ENCODE data around the gene JOSD2. TPM values are rescaled to one million over a fixed set of nuclear protein-coding genes. Genes with fewer than 3 reads are reported as not detected.

JOSD2 gene
- total and polyA plus RNA-seq, 2 donors = 15.9 to 51.2 TPM

GRCh38 chr19:50510700-50511068, 307 bp downstream of the JOSD2 start:
- Histone ChIP-seq H3K9me3 (ENCODE audit: control insufficient read depth in 2 of 2, insufficient read depth in 1 of 2, low read length in 1 of 2) (no peaks in the 10 kb centered on the region), H3K36me3 (ENCODE audit: control insufficient read depth in 2 of 2, insufficient read depth in 2 of 2, low read length in 1 of 2) (peaks cover 0 to 4% of the 10 kb centered on the region in 2 donors), H3K27ac (ENCODE audit: low read depth in 1 of 2, low read length in 1 of 2) (peak overlapping the region; percentile 67 to 83), H3K27me3 (ENCODE audit: control insufficient read depth in 2 of 2, insufficient read depth in 1 of 2, low read length in 1 of 2) (peaks cover 0 to 16% of the 10 kb centered on the region in 2 donors), H3K4me1 (ENCODE audit: control insufficient read depth in 2 of 2, insufficient read depth in 2 of 2, low read length in 2 of 2) (peaks cover 9 to 13% of the 10 kb centered on the region in 2 donors), H3K4me3 (ENCODE audit: low read length in 2 of 2) (peak overlapping the region; percentile 59 to 72)
- WGBS = 19% methylated on average over 10 of the region's 10 CpGs
- peak in 2 of 9 donors; percentile 9 to 30 for DNase-seq (ENCODE audit: low read depth in 6 of 9, low spot score in 9 of 9)

GRCh38 chr19:50510121-50510670, 795 bp downstream of the JOSD2 start:
- DNase-seq (ENCODE audit: low read depth in 6 of 9, low spot score in 9 of 9) = no peak
- no peak overlapping the region for H3K27ac ChIP-seq (ENCODE audit: low read depth in 1 of 2, low read length in 1 of 2)
- H3K4me1 ChIP-seq (ENCODE audit: control insufficient read depth in 2 of 2, insufficient read depth in 2 of 2, low read length in 2 of 2) = peaks cover 9 to 13% of the 10 kb centered on the region in 2 donors
- H3K36me3 ChIP-seq (ENCODE audit: control insufficient read depth in 2 of 2, insufficient read depth in 2 of 2, low read length in 1 of 2) = peaks cover 0 to 4% of the 10 kb centered on the region in 2 donors
- WGBS = 90% methylated on average over 26 of the region's 26 CpGs
- H3K9me3 ChIP-seq (ENCODE audit: control insufficient read depth in 2 of 2, insufficient read depth in 1 of 2, low read length in 1 of 2) = no peaks in the 10 kb centered on the region
- peaks cover 0 to 13% of the 10 kb centered on the region in 2 donors for H3K27me3 ChIP-seq (ENCODE audit: control insufficient read depth in 2 of 2, insufficient read depth in 1 of 2, low read length in 1 of 2)
- H3K4me3 ChIP-seq (ENCODE audit: low read length in 2 of 2) = peak overlapping the region; percentile 59 to 72

- 93% methylated on average over 11 of the region's 11 CpGs for WGBS
- Histone ChIP-seq H3K9me3 (ENCODE audit: control insufficient read depth in 2 of 2, insufficient read depth in 1 of 2, low read length in 1 of 2) (no peaks in the 10 kb centered on the region), H3K4me3 (ENCODE audit: low read length in 2 of 2) (no peak overlapping the region), H3K27me3 (ENCODE audit: control insufficient read depth in 2 of 2, insufficient read depth in 1 of 2, low read length in 1 of 2) (peaks cover 0 to 7% of the 10 kb centered on the region in 2 donors), H3K4me1 (ENCODE audit: control insufficient read depth in 2 of 2, insufficient read depth in 2 of 2, low read length in 2 of 2) (peaks cover 6 to 13% of the 10 kb centered on the region in 2 donors), H3K36me3 (ENCODE audit: control insufficient read depth in 2 of 2, insufficient read depth in 2 of 2, low read length in 1 of 2) (peaks cover 0 to 4% of the 10 kb centered on the region in 2 donors), H3K27ac (ENCODE audit: low read depth in 1 of 2, low read length in 1 of 2) (no peak overlapping the region)
- DNase-seq (ENCODE audit: low read depth in 6 of 9, low spot score in 9 of 9) = no peak
Measured at GRCh38 chr19:50509366-50509765, 1.6 kb downstream of the JOSD2 start.

- Histone ChIP-seq H3K9me3 (ENCODE audit: control insufficient read depth in 2 of 2, insufficient read depth in 1 of 2, low read length in 1 of 2) (no peaks in the 10 kb centered on the region), H3K4me3 (ENCODE audit: low read length in 2 of 2) (no peak overlapping the region), H3K4me1 (ENCODE audit: control insufficient read depth in 2 of 2, insufficient read depth in 2 of 2, low read length in 2 of 2) (peaks cover 6 to 13% of the 10 kb centered on the region in 2 donors), H3K27ac (ENCODE audit: low read depth in 1 of 2, low read length in 1 of 2) (no peak overlapping the region), H3K36me3 (ENCODE audit: control insufficient read depth in 2 of 2, insufficient read depth in 2 of 2, low read length in 1 of 2) (peaks cover 0 to 4% of the 10 kb centered on the region in 2 donors), H3K27me3 (ENCODE audit: control insufficient read depth in 2 of 2, insufficient read depth in 1 of 2, low read length in 1 of 2) (peaks cover 0 to 2% of the 10 kb centered on the region in 2 donors)
- WGBS = 98% methylated on average over 3 of the region's 3 CpGs
- DNase-seq (ENCODE audit: low read depth in 6 of 9, low spot score in 9 of 9) = no peak
Measured at GRCh38 chr19:50508843-50509190, 2.2 kb downstream of the JOSD2 start.

- WGBS = 98% methylated on average over 8 of the region's 8 CpGs
- no peak overlapping the region for H3K27ac ChIP-seq (ENCODE audit: low read depth in 1 of 2, low read length in 1 of 2)
- no peak overlapping the region for H3K4me3 ChIP-seq (ENCODE audit: low read length in 2 of 2)
- no peaks in the 10 kb centered on the region for H3K9me3 ChIP-seq (ENCODE audit: control insufficient read depth in 2 of 2, insufficient read depth in 1 of 2, low read length in 1 of 2)
- peaks cover 6 to 13% of the 10 kb centered on the region in 2 donors for H3K4me1 ChIP-seq (ENCODE audit: control insufficient read depth in 2 of 2, insufficient read depth in 2 of 2, low read length in 2 of 2)
- no peak for DNase-seq (ENCODE audit: low read depth in 6 of 9, low spot score in 9 of 9)
- peaks cover 0 to 4% of the 10 kb centered on the region in 2 donors for H3K36me3 ChIP-seq (ENCODE audit: control insufficient read depth in 2 of 2, insufficient read depth in 2 of 2, low read length in 1 of 2)
- H3K27me3 ChIP-seq (ENCODE audit: control insufficient read depth in 2 of 2, insufficient read depth in 1 of 2, low read length in 1 of 2) = no peaks in the 10 kb centered on the region
Measured at GRCh38 chr19:50507376-50507775, 3.6 kb downstream of the JOSD2 start.

- Histone ChIP-seq H3K27me3 (ENCODE audit: control insufficient read depth in 2 of 2, insufficient read depth in 1 of 2, low read length in 1 of 2) (no peaks in the 10 kb centered on the region), H3K9me3 (ENCODE audit: control insufficient read depth in 2 of 2, insufficient read depth in 1 of 2, low read length in 1 of 2) (no peaks in the 10 kb centered on the region), H3K4me1 (ENCODE audit: control insufficient read depth in 2 of 2, insufficient read depth in 2 of 2, low read length in 2 of 2) (peaks cover 3 to 13% of the 10 kb centered on the region in 2 donors), H3K27ac (ENCODE audit: low read depth in 1 of 2, low read length in 1 of 2) (no peak overlapping the region), H3K4me3 (ENCODE audit: low read length in 2 of 2) (no peak overlapping the region), H3K36me3 (ENCODE audit: control insufficient read depth in 2 of 2, insufficient read depth in 2 of 2, low read length in 1 of 2) (peaks cover 0 to 4% of the 10 kb centered on the region in 2 donors)
- no peak for DNase-seq (ENCODE audit: low read depth in 6 of 9, low spot score in 9 of 9)
- WGBS = 97% methylated on average over 10 of the region's 10 CpGs
Measured at GRCh38 chr19:50506700-50507099, 4.3 kb downstream of the JOSD2 start.

GRCh38 chr19:50505856-50506611, 5.0 kb downstream of the JOSD2 start:
- Histone ChIP-seq H3K4me1 (ENCODE audit: control insufficient read depth in 2 of 2, insufficient read depth in 2 of 2, low read length in 2 of 2) (peaks cover 3 to 8% of the 10 kb centered on the region in 2 donors), H3K36me3 (ENCODE audit: control insufficient read depth in 2 of 2, insufficient read depth in 2 of 2, low read length in 1 of 2) (peaks cover 0 to 4% of the 10 kb centered on the region in 2 donors), H3K9me3 (ENCODE audit: control insufficient read depth in 2 of 2, insufficient read depth in 1 of 2, low read length in 1 of 2) (no peaks in the 10 kb centered on the region), H3K27me3 (ENCODE audit: control insufficient read depth in 2 of 2, insufficient read depth in 1 of 2, low read length in 1 of 2) (peaks cover 0 to 5% of the 10 kb centered on the region in 2 donors), H3K27ac (ENCODE audit: low read depth in 1 of 2, low read length in 1 of 2) (no peak overlapping the region), H3K4me3 (ENCODE audit: low read length in 2 of 2) (no peak overlapping the region)
- DNase-seq (ENCODE audit: low read depth in 6 of 9, low spot score in 9 of 9) = no peak
- 97% methylated on average over 30 of the region's 30 CpGs for WGBS

- Histone ChIP-seq H3K4me1 (ENCODE audit: control insufficient read depth in 2 of 2, insufficient read depth in 2 of 2, low read length in 2 of 2) (no peaks in the 10 kb centered on the region), H3K9me3 (ENCODE audit: control insufficient read depth in 2 of 2, insufficient read depth in 1 of 2, low read length in 1 of 2) (no peaks in the 10 kb centered on the region), H3K36me3 (ENCODE audit: control insufficient read depth in 2 of 2, insufficient read depth in 2 of 2, low read length in 1 of 2) (no peaks in the 10 kb centered on the region), H3K4me3 (ENCODE audit: low read length in 2 of 2) (no peak overlapping the region), H3K27me3 (ENCODE audit: control insufficient read depth in 2 of 2, insufficient read depth in 1 of 2, low read length in 1 of 2) (peaks cover 0 to 31% of the 10 kb centered on the region in 2 donors), H3K27ac (ENCODE audit: low read depth in 1 of 2, low read length in 1 of 2) (no peak overlapping the region)
- DNase-seq (ENCODE audit: low read depth in 6 of 9, low spot score in 9 of 9) = no peak
- WGBS = 94% methylated on average over 25 of the region's 25 CpGs
Measured at GRCh38 chr19:50501568-50502475, 9.2 kb downstream of the JOSD2 start.

GRCh38 chr19:50501186-50501567, 9.8 kb downstream of the JOSD2 start:
- no peak overlapping the region for H3K27ac ChIP-seq (ENCODE audit: low read depth in 1 of 2, low read length in 1 of 2)
- 94% methylated on average over 12 of the region's 12 CpGs for WGBS
- no peak for DNase-seq (ENCODE audit: low read depth in 6 of 9, low spot score in 9 of 9)
- H3K36me3 ChIP-seq (ENCODE audit: control insufficient read depth in 2 of 2, insufficient read depth in 2 of 2, low read length in 1 of 2) = no peaks in the 10 kb centered on the region
- H3K9me3 ChIP-seq (ENCODE audit: control insufficient read depth in 2 of 2, insufficient read depth in 1 of 2, low read length in 1 of 2) = no peaks in the 10 kb centered on the region
- H3K4me3 ChIP-seq (ENCODE audit: low read length in 2 of 2) = no peak overlapping the region
- H3K4me1 ChIP-seq (ENCODE audit: control insufficient read depth in 2 of 2, insufficient read depth in 2 of 2, low read length in 2 of 2) = no peaks in the 10 kb centered on the region
- peaks cover 0 to 33% of the 10 kb centered on the region in 2 donors for H3K27me3 ChIP-seq (ENCODE audit: control insufficient read depth in 2 of 2, insufficient read depth in 1 of 2, low read length in 1 of 2)

Measured in thymus (tissue), 11 donors.